Bone marrow (tissue), 2 donors: ENCODE results near the gene BCHE.

Experiments
- DNase-seq, 2 donors: peaks; one replicate each; lab custom pipeline; 2025; lab: John Stamatoyannopoulos, UW

The BCHE gene

GRCh38 chr3:165837058-165837525 is at the start of gene BCHE:
TSS of gene BCHE (minus strand) at chr3:165837423. CDS start at chr3:165831033, 6,390 bp downstream.
- no peak for DNase-seq

- DNase-seq: no peak
These were observed 48.5 kb upstream of the BCHE start for GRCh38 chr3:165885558-165886270.

- DNase-seq: no peak
These were observed 47.3 kb upstream of the BCHE start for GRCh38 chr3:165884518-165884917.

- no peak for DNase-seq
These were observed 46.7 kb upstream of the BCHE start for GRCh38 chr3:165883863-165884478.

GRCh38 chr3:165883117-165883516 is 45.9 kb upstream of the BCHE start:
- no peak for DNase-seq

GRCh38 chr3:165875644-165876043 is 38.4 kb upstream of the BCHE start:
- DNase-seq: no peak

- no peak for DNase-seq
These were observed 37.7 kb upstream of the BCHE start for GRCh38 chr3:165874663-165875489.

GRCh38 chr3:165868088-165868487 is 30.9 kb upstream of the BCHE start:
- DNase-seq: no peak

GRCh38 chr3:165859061-165859460 is 21.8 kb upstream of the BCHE start:
- DNase-seq: no peak

GRCh38 chr3:165855581-165855980 is 18.4 kb upstream of the BCHE start:
- DNase-seq: no peak

GRCh38 chr3:165854696-165855095 is 17.5 kb upstream of the BCHE start:
- DNase-seq: no peak

GRCh38 chr3:165852711-165853110 is 15.5 kb upstream of the BCHE start:
- no peak for DNase-seq

GRCh38 chr3:165852191-165852590 is 15.0 kb upstream of the BCHE start:
- no peak for DNase-seq

- no peak for DNase-seq
These were observed 8.8 kb upstream of the BCHE start for GRCh38 chr3:165846056-165846455.

GRCh38 chr3:165839296-165840076 is 2.3 kb upstream of the BCHE start:
- DNase-seq: no peak

GRCh38 chr3:165837801-165838200 is 578 bp upstream of the BCHE start:
- DNase-seq: no peak

GRCh38 chr3:165835431-165835830 is 1.8 kb downstream of the BCHE start:
- no peak for DNase-seq

GRCh38 chr3:165830746-165831145 is 6.5 kb downstream of the BCHE start:
- no peak for DNase-seq

- no peak for DNase-seq
These were observed 9.3 kb downstream of the BCHE start for GRCh38 chr3:165827883-165828282.

GRCh38 chr3:165827233-165827632 is 10.0 kb downstream of the BCHE start:
- DNase-seq: no peak

- no peak for DNase-seq
These were observed 16.5 kb downstream of the BCHE start for GRCh38 chr3:165820671-165821123.

GRCh38 chr3:165817160-165817709 is 20.0 kb downstream of the BCHE start:
- no peak for DNase-seq
